BLaER1 (cell line): ENCODE measurements around the gene MFAP5.
"Not testable (repeated sequence)": the region's sequence is repeated elsewhere in the genome, so short reads cannot be mapped to it uniquely, and the experiment has no call there.

ENCODE experiments used
- H3K27ac ChIP-seq: shearing (Covaris generic); formaldehyde crosslinking; 2 replicates; pipeline ENCODE4 v1.8.1; 2022
- H3K27me3 ChIP-seq: shearing (Covaris generic); formaldehyde crosslinking; 2 replicates; pipeline ENCODE4 v1.8.1; 2022
- H3K36me3 ChIP-seq: shearing (Covaris generic); formaldehyde crosslinking; 2 replicates; pipeline ENCODE4 v1.8.1; 2022
- H3K4me1 ChIP-seq: shearing (Covaris generic); formaldehyde crosslinking; 2 replicates; pipeline ENCODE4 v1.8.1; 2022
- H3K4me2 ChIP-seq: shearing (Covaris generic); formaldehyde crosslinking; 2 replicates; pipeline ENCODE4 v1.8.1; 2022
- H3K4me3 ChIP-seq: shearing (Covaris generic); formaldehyde crosslinking; 2 replicates; pipeline ENCODE4 v1.8.1; 2022
- H3K9ac ChIP-seq: shearing (Covaris generic); formaldehyde crosslinking; 2 replicates; pipeline ENCODE4 v1.8.1; 2022
- H3K9me3 ChIP-seq: shearing (Covaris generic); formaldehyde crosslinking; 2 replicates; pipeline ENCODE4 v1.8.1; 2022
- H4K20me1 ChIP-seq: shearing (Covaris generic); formaldehyde crosslinking; 2 replicates; pipeline ENCODE4 v1.8.1; 2022
- Cebpa-rat ChIP-seq: shearing (Covaris generic); IDR thresholded peaks from 2 replicates; pipeline ENCODE4 v1.8.1; 2022

The MFAP5 gene

GRCh38 chr12:8630131-8630530 is 32.5 kb downstream of the MFAP5 start:
- no peak for TF ChIP-seq Cebpa-rat

GRCh38 chr12:8629486-8630033 is 33.1 kb downstream of the MFAP5 start:
- H4K20me1 ChIP-seq: no peaks in the 10 kb centered on the region
- peak overlapping the region; percentile 64 for H3K4me2 ChIP-seq
- peaks cover 21% of the 10 kb centered on the region for H3K4me1 ChIP-seq
- no peaks in the 10 kb centered on the region for H3K36me3 ChIP-seq
- no peak for TF ChIP-seq Cebpa-rat
- H3K4me3 ChIP-seq: no peak overlapping the region
- H3K27ac ChIP-seq: peak overlapping the region; percentile 36; the same call in 1 of the 2 replicates
- H3K9me3 ChIP-seq: peaks cover 21% of the 10 kb centered on the region
- H3K9ac ChIP-seq: peak overlapping the region; percentile 16; the same call in 1 of the 2 replicates
- no peaks in the 10 kb centered on the region for H3K27me3 ChIP-seq

More at GRCh38 chr12:8630131-8630530, 32.5 kb downstream of the MFAP5 start:
- Histone ChIP-seq H3K27ac (no peak overlapping the region), H4K20me1 (no peaks in the 10 kb centered on the region), H3K27me3 (no peaks in the 10 kb centered on the region), H3K4me2 (peak overlapping the region; percentile 64), H3K4me1 (peaks cover 21% of the 10 kb centered on the region), H3K36me3 (no peaks in the 10 kb centered on the region), H3K9me3 (peaks cover 21% of the 10 kb centered on the region), H3K4me3 (no peak overlapping the region), H3K9ac (no peak overlapping the region)

- Histone ChIP-seq H3K4me1 (peaks cover 21% of the 10 kb centered on the region), H3K9ac (no peak overlapping the region), H3K4me3 (no peak overlapping the region), H4K20me1 (no peaks in the 10 kb centered on the region), H3K27me3 (no peaks in the 10 kb centered on the region), H3K36me3 (no peaks in the 10 kb centered on the region), H3K27ac (0 out of 2 replicates have a peak overlapping the region, but pooled peaks have one; percentile 36), H3K9me3 (peaks cover 23% of the 10 kb centered on the region), H3K4me2 (peak overlapping the region; percentile 64)
- TF ChIP-seq Cebpa-rat: no peak
Observed at GRCh38 chr12:8628731-8629130, 33.9 kb downstream of the MFAP5 start.

GRCh38 chr12:8624750-8625149 is 37.9 kb downstream of the MFAP5 start:
- Histone ChIP-seq H3K4me1 (peaks cover 15% of the 10 kb centered on the region), H3K9me3 (peaks cover 26% of the 10 kb centered on the region)
- H3K27me3 ChIP-seq, H3K4me3 ChIP-seq, H3K4me2 ChIP-seq, H3K27ac ChIP-seq, H3K36me3 ChIP-seq, H3K9ac ChIP-seq, H4K20me1 ChIP-seq: not testable (repeated sequence)

GRCh38 chr12:8622646-8623045 is 40.0 kb downstream of the MFAP5 start:
- no peak for TF ChIP-seq Cebpa-rat
- H3K4me1 ChIP-seq: peaks cover 9% of the 10 kb centered on the region; the same call in 1 of the 2 replicates
- no peaks in the 10 kb centered on the region for H3K27me3 ChIP-seq
- H3K4me3 ChIP-seq: no peak overlapping the region
- peaks cover 26% of the 10 kb centered on the region for H3K9me3 ChIP-seq
- no peaks in the 10 kb centered on the region for H3K36me3 ChIP-seq
- H3K27ac ChIP-seq: no peak overlapping the region
- no peaks in the 10 kb centered on the region for H4K20me1 ChIP-seq
- H3K9ac ChIP-seq: no peak overlapping the region
- no peak overlapping the region for H3K4me2 ChIP-seq

GRCh38 chr12:8615206-8615605 is 47.4 kb downstream of the MFAP5 start:
- Histone ChIP-seq H4K20me1 (no peaks in the 10 kb centered on the region), H3K4me1 (peaks cover 37% of the 10 kb centered on the region), H3K27me3 (no peaks in the 10 kb centered on the region), H3K9ac (no peak overlapping the region), H3K9me3 (no peaks in the 10 kb centered on the region), H3K4me3 (no peak overlapping the region), H3K36me3 (no peaks in the 10 kb centered on the region), H3K27ac (no peak overlapping the region), H3K4me2 (no peak overlapping the region)
- no peak for TF ChIP-seq Cebpa-rat

GRCh38 chr12:8613881-8614280 is 48.7 kb downstream of the MFAP5 start:
- H3K36me3 ChIP-seq, H3K9ac ChIP-seq, H3K4me3 ChIP-seq, H3K27me3 ChIP-seq, H3K4me2 ChIP-seq, H3K9me3 ChIP-seq, H4K20me1 ChIP-seq, H3K27ac ChIP-seq: not testable (repeated sequence)
- H3K4me1 ChIP-seq: peaks cover 44% of the 10 kb centered on the region

GRCh38 chr12:8612629-8613028 is 50.0 kb downstream of the MFAP5 start, which contains the start of gene AICDA:
TSS of gene AICDA (minus strand) at chr12:8612859. CDS start at chr12:8612767, 92 bp downstream.
- H3K27ac ChIP-seq: no peak within 1 kb of the TSS
- no peaks in the 10 kb centered on the region for H3K36me3 ChIP-seq
- TF ChIP-seq Cebpa-rat: no peak
- H3K4me2 ChIP-seq: peak within 1 kb of the TSS; percentile 73
- H3K9ac ChIP-seq: no peak within 1 kb of the TSS
- no peaks in the 10 kb centered on the region for H3K27me3 ChIP-seq
- no peaks in the 10 kb centered on the region for H3K9me3 ChIP-seq
- no peaks in the 10 kb centered on the region for H4K20me1 ChIP-seq
- peaks cover 44% of the 10 kb centered on the region for H3K4me1 ChIP-seq
- no peak within 1 kb of the TSS for H3K4me3 ChIP-seq

GRCh38 chr12:8609061-8609570 is 53.5 kb downstream of the MFAP5 start:
- Histone ChIP-seq H3K9ac (no peak overlapping the region), H4K20me1 (no peaks in the 10 kb centered on the region), H3K9me3 (no peaks in the 10 kb centered on the region; the same call in 1 of the 2 replicates), H3K36me3 (no peaks in the 10 kb centered on the region), H3K4me3 (no peak overlapping the region), H3K4me1 (peaks cover 44% of the 10 kb centered on the region), H3K27me3 (no peaks in the 10 kb centered on the region), H3K4me2 (peak overlapping the region; percentile 61), H3K27ac (no peak overlapping the region)
- TF ChIP-seq Cebpa-rat: no peak

- Histone ChIP-seq H4K20me1 (no peaks in the 10 kb centered on the region), H3K36me3 (no peaks in the 10 kb centered on the region), H3K27ac (no peak overlapping the region), H3K4me3 (no peak overlapping the region), H3K9me3 (no peaks in the 10 kb centered on the region; the same call in 1 of the 2 replicates), H3K9ac (no peak overlapping the region), H3K4me2 (no peak overlapping the region), H3K27me3 (no peaks in the 10 kb centered on the region), H3K4me1 (peaks cover 44% of the 10 kb centered on the region)
- TF ChIP-seq Cebpa-rat: no peak
Observed at GRCh38 chr12:8606890-8607289, 55.7 kb downstream of the MFAP5 start.
